ENCODE results near the gene PCDHB16.
"Not testable (repeated sequence)": the region's sequence is repeated elsewhere in the genome, so short reads cannot be mapped to it uniquely, and the experiment has no call there.

DNA sequence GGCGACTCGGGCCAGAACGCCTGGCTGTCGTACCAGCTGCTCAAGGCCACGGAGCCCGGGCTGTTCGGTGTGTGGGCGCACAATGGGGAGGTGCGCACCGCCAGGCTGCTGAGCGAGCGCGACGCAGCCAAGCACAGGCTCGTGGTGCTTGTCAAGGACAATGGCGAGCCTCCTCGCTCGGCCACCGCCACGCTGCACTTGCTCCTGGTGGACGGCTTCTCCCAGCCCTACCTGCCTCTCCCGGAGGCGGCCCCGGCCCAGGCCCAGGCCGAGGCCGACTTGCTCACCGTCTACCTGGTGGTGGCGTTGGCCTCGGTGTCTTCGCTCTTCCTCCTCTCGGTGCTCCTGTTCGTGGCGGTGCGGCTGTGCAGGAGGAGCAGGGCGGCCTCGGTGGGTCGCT lies 12.1 kb downstream of the PCDHB16 start:
- TF ChIP-seq ZFP30 (CRISPR knock-in tag; IDR thresholded peaks at IDR 0.05); ARNTL (CRISPR knock-in tag; IDR thresholded peaks at IDR 0.05; ENCODE audit: borderline replicate concordance, low read depth); TCF4 (CRISPR knock-in tag; IDR thresholded peaks at IDR 0.05; ENCODE audit: borderline replicate concordance); ZNF565 (CRISPR knock-in tag; conservative IDR thresholded peaks at IDR 0.05; ENCODE audit: low read depth); ZFP3 (CRISPR knock-in tag; IDR thresholded peaks at IDR 0.05); ZNF8 (CRISPR knock-in tag; IDR thresholded peaks at IDR 0.05); ZNF70 (CRISPR knock-in tag; IDR thresholded peaks at IDR 0.05); PPARA (CRISPR knock-in tag; IDR thresholded peaks at IDR 0.05; ENCODE audit: borderline replicate concordance); ZC3H10 (CRISPR knock-in tag; IDR thresholded peaks at IDR 0.05); RARB (CRISPR knock-in tag; IDR thresholded peaks at IDR 0.05): not testable (repeated sequence)
- TF ChIP-seq, protein P1, sequence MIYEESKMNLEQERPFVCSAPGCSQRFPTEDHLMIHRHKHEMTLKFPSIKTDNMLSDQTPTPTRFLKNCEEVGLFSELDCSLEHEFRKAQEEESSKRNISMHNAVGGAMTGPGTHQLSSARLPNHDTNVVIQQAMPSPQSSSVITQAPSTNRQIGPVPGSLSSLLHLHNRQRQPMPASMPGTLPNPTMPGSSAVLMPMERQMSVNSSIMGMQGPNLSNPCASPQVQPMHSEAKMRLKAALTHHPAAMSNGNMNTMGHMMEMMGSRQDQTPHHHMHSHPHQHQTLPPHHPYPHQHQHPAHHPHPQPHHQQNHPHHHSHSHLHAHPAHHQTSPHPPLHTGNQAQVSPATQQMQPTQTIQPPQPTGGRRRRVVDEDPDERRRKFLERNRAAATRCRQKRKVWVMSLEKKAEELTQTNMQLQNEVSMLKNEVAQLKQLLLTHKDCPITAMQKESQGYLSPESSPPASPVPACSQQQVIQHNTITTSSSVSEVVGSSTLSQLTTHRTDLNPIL (CRISPR knock-in tag; IDR thresholded peaks at IDR 0.05; ENCODE audit: low read depth) = not testable (repeated sequence)
- TF ChIP-seq, protein P2, sequence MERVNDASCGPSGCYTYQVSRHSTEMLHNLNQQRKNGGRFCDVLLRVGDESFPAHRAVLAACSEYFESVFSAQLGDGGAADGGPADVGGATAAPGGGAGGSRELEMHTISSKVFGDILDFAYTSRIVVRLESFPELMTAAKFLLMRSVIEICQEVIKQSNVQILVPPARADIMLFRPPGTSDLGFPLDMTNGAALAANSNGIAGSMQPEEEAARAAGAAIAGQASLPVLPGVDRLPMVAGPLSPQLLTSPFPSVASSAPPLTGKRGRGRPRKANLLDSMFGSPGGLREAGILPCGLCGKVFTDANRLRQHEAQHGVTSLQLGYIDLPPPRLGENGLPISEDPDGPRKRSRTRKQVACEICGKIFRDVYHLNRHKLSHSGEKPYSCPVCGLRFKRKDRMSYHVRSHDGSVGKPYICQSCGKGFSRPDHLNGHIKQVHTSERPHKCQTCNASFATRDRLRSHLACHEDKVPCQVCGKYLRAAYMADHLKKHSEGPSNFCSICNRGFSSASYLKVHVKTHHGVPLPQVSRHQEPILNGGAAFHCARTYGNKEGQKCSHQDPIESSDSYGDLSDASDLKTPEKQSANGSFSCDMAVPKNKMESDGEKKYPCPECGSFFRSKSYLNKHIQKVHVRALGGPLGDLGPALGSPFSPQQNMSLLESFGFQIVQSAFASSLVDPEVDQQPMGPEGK (CRISPR knock-in tag; IDR thresholded peaks at IDR 0.05; ENCODE audit: borderline replicate concordance) = not testable (repeated sequence)
- TF ChIP-seq, protein P3, sequence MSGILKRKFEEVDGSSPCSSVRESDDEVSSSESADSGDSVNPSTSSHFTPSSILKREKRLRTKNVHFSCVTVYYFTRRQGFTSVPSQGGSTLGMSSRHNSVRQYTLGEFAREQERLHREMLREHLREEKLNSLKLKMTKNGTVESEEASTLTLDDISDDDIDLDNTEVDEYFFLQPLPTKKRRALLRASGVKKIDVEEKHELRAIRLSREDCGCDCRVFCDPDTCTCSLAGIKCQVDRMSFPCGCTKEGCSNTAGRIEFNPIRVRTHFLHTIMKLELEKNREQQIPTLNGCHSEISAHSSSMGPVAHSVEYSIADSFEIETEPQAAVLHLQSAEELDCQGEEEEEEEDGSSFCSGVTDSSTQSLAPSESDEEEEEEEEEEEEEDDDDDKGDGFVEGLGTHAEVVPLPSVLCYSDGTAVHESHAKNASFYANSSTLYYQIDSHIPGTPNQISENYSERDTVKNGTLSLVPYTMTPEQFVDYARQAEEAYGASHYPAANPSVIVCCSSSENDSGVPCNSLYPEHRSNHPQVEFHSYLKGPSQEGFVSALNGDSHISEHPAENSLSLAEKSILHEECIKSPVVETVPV (CRISPR knock-in tag; IDR thresholded peaks at IDR 0.05) = not testable (repeated sequence)
